CMK (cell line): ENCODE data around the gene IRF1.
A peak's percentile ranks its signal among the peaks of the same experiment; 100 is the strongest.

Source experiments
- DNase-seq: peaks from one replicate; pipeline ENCODE4 v3.0.0-alpha.2; 2010; ENCODE audit warnings: low read depth

IRF1 gene

GRCh38 chr5:132474881-132475496 is 15.6 kb downstream of the IRF1 start:
- no peak for DNase-seq

- DNase-seq, result no peak
These were observed 16.3 kb downstream of the IRF1 start for GRCh38 chr5:132474131-132474723.

DNA sequence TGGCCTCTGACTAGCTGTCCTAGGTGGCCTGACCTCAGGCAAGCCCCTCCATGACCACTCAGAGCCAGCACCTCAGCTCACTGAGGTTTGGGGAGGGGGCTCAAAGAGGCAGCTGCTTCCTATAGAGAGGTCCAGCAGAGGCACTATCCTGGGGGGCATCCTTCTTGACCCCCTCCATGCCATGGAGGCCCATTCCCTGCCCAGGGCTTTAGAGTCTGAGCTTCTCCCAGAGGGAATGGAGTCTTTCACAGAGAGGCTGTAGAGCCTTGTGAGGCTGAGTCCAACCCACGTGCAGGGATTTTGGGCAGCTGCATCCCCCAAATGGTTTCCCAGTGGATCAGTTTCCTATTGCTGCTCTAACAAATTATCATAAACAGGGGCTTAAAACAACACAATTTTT is 16.9 kb downstream of the IRF1 start:
- no peak for DNase-seq

GRCh38 chr5:132473019-132473531 is 17.5 kb downstream of the IRF1 start:
- DNase-seq, result no peak

GRCh38 chr5:132472431-132472830 is 18.1 kb downstream of the IRF1 start:
- DNase-seq, result no peak

DNA sequence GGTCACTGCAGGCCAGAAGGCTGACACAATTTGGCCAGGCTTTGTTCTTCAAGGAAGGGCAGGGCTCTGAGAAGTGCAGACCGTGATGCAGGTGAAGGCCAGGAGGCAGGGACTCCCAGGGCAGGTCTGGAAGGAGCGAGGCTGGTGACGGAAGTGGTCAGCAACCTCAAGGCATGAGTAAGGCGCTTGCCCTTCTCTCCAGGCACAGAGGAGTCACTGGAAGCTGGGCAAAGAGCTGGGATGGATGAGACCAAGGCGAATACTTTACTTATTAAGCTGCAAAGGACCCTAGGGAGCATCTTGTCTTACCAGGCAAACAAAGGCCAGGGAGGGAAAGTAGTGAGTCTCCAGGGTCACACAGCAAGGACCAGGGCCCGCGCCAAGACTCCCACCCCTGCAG is 18.6 kb downstream of the IRF1 start:
- DNase-seq, result no peak

DNA sequence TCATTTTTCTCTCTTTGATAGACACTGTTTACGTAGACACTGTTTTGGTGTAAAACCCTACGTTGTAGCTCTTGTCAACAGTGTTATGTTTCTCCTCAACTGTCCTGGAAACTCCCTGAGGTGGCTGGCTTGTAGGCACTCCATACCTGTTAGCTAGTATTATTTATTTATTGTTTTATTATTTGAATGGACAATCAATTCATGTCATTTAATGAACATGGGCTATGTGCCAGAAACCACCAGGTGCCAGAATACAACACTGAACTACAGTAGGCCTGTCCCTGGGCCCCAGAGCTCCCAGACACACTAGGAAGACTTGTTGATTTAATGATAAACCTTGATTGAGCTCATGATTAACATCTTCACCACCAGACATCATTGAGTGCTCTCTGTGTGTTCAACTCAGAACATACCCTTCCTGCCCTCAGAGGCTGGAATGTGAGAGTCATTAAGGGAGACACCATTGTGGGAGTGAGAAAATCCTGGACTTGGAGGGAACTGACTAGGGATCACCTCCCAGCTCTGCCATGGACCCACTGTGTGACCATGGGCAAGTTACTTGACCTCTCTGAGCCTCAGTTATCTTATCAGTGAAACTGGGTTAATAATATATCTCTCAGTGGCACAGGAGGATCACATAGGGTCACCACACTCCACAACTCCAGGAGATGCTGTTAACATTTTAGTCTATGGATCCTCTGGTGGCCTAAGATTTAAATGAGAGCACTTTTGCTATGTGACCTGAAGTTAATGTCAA is 19.2 kb downstream of the IRF1 start:
- DNase-seq, result no peak

GRCh38 chr5:132470596-132470995 is 20.0 kb downstream of the IRF1 start:
- DNase-seq, result no peak

- no peak for DNase-seq
These were observed 20.6 kb downstream of the IRF1 start for GRCh38 chr5:132470010-132470392.

DNA sequence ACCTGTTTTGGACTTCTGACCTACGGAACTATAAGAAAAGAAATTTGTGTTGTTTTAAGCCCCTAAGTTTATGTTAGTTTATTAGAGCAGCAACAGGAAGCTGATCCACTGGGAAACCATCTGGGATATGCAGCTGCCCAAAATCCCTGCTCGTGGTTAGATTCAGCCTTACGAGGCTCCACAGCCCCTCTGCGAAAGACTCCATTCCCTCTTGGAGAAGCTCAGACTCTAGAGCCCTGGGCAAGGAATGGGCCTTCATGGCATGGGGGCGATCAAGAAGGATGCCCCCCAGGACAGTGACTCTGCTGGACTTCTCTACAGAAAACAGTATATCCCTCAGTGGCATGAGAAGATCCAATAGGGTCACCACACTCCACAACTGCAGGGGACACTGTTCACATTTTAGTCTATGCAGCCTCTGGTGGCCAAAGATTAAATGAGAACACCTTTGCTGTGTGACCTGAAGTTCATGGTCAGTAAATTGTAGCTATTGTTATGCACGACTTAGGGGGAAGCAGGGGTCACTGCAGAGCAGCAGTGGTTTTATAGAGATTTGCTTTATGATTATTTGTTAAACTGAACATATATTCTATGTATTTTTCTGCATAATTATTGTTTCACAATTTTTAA is 21.1 kb downstream of the IRF1 start:
- no peak for DNase-seq

GRCh38 chr5:132468656-132469379 is 21.8 kb downstream of the IRF1 start:
- DNase-seq, result no peak

GRCh38 chr5:132467287-132467984 is 23.1 kb downstream of the IRF1 start:
- DNase-seq, result no peak

- DNase-seq, result peak; percentile 79
These were observed 23.9 kb downstream of the IRF1 start for GRCh38 chr5:132466433-132467286.

DNA sequence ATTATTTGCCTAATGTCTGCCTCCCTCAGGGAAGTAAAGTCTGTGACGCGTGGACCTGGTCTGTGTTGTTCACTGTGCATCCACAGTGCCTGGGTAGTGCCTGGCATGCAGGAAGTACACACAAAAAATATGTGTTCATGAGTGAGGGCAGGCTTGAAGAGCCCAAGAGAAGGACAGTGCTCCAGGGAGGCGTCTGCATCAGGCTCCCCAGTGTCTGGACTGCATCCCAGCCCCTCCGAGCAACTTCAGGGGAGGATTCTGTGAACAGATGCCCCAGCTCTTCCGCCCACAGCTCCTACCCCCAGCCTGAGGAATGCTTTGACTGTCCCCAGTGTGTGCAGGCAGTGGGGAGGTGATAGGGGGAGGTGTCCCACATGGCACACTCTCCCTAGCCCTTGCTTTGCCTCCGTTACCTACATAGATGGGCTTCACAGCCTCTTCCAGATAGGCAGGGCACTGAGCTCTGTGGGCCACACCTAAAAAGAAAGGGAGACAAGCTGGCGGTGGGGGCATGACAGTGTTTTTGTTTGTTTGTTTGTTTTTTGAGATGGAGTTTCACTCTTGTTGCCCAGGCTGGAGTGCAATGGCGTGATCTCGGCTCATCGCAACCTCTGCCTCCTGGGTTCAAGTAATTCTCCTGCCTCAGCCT is 25.4 kb downstream of the IRF1 start:
- no peak for DNase-seq

DNA sequence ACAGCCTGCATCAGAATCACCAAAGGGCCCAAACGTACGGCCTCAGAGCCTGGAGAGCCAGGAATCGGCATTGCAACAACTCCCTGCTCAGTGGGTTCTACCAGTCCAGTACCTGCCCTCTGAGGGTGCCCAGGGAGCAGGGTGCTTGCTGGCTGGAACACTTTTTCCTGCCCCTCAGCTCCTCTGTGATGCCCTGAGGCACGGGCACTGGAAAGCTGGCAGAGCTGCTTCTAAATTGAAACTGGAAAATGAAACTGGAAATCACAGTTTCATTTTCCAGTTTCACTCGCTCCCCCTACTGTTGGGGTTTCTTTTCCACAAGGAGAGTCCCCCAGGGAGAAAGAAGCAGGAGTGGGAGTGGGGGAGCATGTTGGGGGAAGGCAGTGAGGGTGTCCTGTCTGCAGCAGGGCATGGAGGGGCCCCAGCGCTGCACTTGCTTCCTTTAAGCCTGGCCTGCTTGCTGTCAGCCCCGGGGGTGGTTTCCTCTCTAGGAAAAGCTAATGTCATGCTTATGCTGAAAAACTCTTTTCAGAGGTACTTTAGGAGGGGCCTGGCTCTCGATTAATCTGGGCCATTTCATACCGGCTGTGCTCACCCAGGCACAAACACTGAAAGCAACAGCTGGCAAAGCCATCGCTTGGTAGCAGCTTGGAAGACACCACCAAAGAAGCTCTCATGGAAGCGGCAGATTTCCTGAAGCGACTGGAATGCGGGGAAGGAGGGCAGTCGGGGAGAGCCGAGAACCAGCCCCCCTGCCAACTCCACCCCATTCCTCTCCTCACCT is 26.2 kb downstream of the IRF1 start:
- no peak for DNase-seq

- no peak for DNase-seq
These were observed 26.8 kb downstream of the IRF1 start for GRCh38 chr5:132463811-132464155.

DNA sequence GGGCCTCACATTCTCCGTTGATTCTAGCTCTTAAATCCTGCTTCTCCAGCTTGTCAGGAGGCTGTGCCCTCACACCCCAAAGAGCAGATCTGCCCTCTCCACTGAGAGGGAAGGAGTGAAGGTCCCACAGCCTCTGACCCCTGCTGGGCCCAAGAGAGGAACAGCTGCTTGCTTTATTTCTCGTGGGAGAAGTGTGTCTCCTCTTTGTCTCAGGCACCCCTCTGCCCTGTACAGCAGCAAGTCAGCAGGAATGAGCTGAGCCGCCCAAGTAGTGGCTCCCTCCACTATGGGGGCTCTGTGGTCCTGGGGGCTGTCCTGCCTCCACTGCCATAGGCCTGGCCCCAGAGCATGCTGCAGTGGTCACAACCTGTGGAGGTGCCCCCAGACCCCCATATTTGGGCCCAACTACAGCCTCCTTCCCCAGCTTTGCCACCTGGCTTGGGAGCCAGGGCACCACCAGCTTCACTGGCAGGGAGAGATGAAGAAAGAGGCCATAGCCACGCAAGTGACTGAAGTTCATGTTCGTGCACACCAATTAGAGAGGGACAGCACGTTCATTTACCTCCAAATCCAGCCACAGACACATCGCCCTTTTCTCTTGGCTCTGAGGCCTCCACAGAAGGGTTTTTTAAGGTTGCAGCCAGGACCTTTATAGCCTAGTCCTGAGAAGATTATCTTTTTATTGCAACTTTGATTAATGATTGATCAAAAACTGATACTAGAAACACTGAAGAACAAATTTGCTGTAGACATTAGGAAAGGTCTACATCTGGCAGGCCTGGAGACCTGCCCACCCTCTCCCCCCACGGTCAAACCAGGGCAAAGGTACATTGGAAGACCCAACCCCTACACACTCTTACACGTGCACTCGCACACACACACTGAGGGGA is 27.5 kb downstream of the IRF1 start:
- no peak for DNase-seq

GRCh38 chr5:132462333-132462732 is 28.2 kb downstream of the IRF1 start:
- DNase-seq, result no peak
